C4-2B (cell line): ENCODE results near the gene UBN1.

Experiments used
- ZFX ChIP-seq: fragments of 450-650 bp; IDR thresholded peaks from 2 replicates; pipeline ENCODE4 v1.6.1; 2017
- TF ChIP-seq, protein P1 (sequence below): fragments of 450-650 bp; conservative IDR thresholded peaks from 2 replicates; pipeline ENCODE4 v1.5.1; 2017; ENCODE audit warnings: mild to moderate bottlenecking

DNA sequence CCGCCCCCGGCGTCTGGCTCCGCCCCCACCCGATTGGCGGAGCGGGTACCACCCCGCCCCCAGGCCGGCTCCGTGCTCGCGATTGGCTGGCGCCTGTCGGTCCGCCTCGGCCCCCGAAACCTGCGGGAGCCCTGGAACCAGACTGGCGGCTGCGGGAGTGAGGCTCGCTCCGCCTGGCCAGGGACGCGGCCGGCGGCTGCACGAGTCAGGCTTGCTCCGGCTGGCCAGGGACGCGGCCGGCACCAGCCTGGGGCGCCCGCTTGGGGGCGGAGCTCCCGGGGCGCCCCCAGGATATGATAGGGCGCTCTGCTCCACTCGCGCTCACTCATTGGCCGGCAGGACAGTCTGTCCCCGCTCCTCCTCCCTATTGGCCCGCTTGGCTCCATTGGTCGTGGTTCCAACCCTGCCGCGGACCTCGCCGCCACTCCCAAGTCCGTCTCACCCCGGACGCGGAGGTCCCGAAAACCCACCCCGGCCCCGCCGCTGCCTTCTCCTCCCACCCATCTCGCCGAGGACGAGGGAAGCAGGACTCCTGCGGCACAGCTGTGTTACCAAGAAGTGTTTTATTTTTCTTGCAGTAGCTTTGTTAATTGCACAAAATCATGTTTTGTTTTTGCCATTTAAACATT, 44.5 kb upstream of the UBN1 start:
- TF ChIP-seq, protein P1, sequence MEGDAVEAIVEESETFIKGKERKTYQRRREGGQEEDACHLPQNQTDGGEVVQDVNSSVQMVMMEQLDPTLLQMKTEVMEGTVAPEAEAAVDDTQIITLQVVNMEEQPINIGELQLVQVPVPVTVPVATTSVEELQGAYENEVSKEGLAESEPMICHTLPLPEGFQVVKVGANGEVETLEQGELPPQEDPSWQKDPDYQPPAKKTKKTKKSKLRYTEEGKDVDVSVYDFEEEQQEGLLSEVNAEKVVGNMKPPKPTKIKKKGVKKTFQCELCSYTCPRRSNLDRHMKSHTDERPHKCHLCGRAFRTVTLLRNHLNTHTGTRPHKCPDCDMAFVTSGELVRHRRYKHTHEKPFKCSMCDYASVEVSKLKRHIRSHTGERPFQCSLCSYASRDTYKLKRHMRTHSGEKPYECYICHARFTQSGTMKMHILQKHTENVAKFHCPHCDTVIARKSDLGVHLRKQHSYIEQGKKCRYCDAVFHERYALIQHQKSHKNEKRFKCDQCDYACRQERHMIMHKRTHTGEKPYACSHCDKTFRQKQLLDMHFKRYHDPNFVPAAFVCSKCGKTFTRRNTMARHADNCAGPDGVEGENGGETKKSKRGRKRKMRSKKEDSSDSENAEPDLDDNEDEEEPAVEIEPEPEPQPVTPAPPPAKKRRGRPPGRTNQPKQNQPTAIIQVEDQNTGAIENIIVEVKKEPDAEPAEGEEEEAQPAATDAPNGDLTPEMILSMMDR: no peak
- no peak for TF ChIP-seq ZFX
